Neural cell (in vitro differentiated cells): Measurements from ENCODE around the gene IRS2. TPM values are rescaled to one million over a fixed set of nuclear protein-coding genes. Genes with fewer than 3 reads are reported as not detected.

ENCODE experiments used
- H2AFZ ChIP-seq: fragments of 200-600, 300-800 bp; sonication (generic), shearing (Covaris generic); 2 replicates; pipeline ENCODE4 v1.6.0; 2014; ENCODE audit warnings: low read depth, mild to moderate bottlenecking, antibody characterized with exemption, low read length, moderate library complexity
- H3F3A ChIP-seq: fragments of 200-600 bp; shearing (Covaris generic); 2 replicates; pipeline ENCODE4 v1.6.1; 2016; ENCODE audit warnings: mild to moderate bottlenecking, moderate library complexity, mixed read lengths, antibody characterized with exemption, low read length; ENCODE audit not compliant: insufficient read depth, poor library complexity, severe bottlenecking
- H3K27ac ChIP-seq: fragments of 200-600, 300-800 bp; sonication (generic), shearing (Covaris generic); 2 replicates; pipeline ENCODE4 v1.5.1; 2014; ENCODE audit warnings: mild to moderate bottlenecking, low read length, moderate library complexity
- H3K27me3 ChIP-seq: fragments of 300-800, 200-600 bp; sonication (generic), shearing (Covaris generic); 2 replicates; pipeline ENCODE4 v1.6.0; 2014; ENCODE audit warnings: mild to moderate bottlenecking, low read depth, low read length, moderate library complexity; ENCODE audit not compliant: insufficient read depth
- H3K36me3 ChIP-seq: fragments of 300-800, 200-600 bp; sonication (generic), shearing (Covaris generic); 2 replicates; pipeline ENCODE4 v1.5.1; 2014; ENCODE audit warnings: mild to moderate bottlenecking, antibody characterized with exemption, low read length, moderate library complexity; ENCODE audit not compliant: insufficient read depth
- H3K4me2 ChIP-seq: fragments of 300-800, 200-600 bp; sonication (generic), shearing (Covaris generic); 2 replicates; pipeline ENCODE4 v1.6.0; 2014; ENCODE audit warnings: mild to moderate bottlenecking, low read length
- H3K4me3 ChIP-seq: fragments of 300-800, 200-600 bp; sonication (generic), shearing (Covaris generic); 2 replicates; pipeline ENCODE4 v1.5.1; 2014; ENCODE audit warnings: mild to moderate bottlenecking, low read length, moderate library complexity
- H3K79me2 ChIP-seq: fragments of 200-600 bp; shearing (Covaris generic); replicated peaks from 2 replicates; pipeline ENCODE4 v1.6.0; 2014; ENCODE audit warnings: mild to moderate bottlenecking, low read length, moderate library complexity; ENCODE audit not compliant: insufficient read depth
- H3K9ac ChIP-seq: fragments of 300-800, 200-600 bp; sonication (generic), shearing (Covaris generic); 2 replicates; pipeline ENCODE4 v1.6.1; 2016; ENCODE audit warnings: mild to moderate bottlenecking, low read length, mixed read lengths
- H3K9me2 ChIP-seq: fragments of 200-600 bp; shearing (Covaris generic); 2 replicates; pipeline ENCODE4 v1.6.1; 2016; ENCODE audit warnings: mild to moderate bottlenecking, low read length, mixed read lengths; ENCODE audit not compliant: insufficient read depth
- H3K9me3 ChIP-seq: fragments of 200-600, 300-800 bp; sonication (generic), shearing (Covaris generic); 2 replicates; pipeline ENCODE4 v1.6.1; 2016; ENCODE audit warnings: mild to moderate bottlenecking, mixed run types, low read length, moderate library complexity, mixed read lengths
- H4K20me1 ChIP-seq: fragments of 200-600 bp; shearing (Covaris generic); 2 replicates; pipeline ENCODE4 v1.6.1; 2016; ENCODE audit warnings: mild to moderate bottlenecking, mixed run types; ENCODE audit not compliant: insufficient read depth
- EP300 ChIP-seq: fragments of 450-650 bp; conservative IDR thresholded peaks from 2 replicates; pipeline ENCODE4 v1.6.1; 2014; ENCODE audit warnings: antibody characterized with exemption, mild to moderate bottlenecking, moderate library complexity; ENCODE audit not compliant: poor library complexity, severe bottlenecking
- EZH2 ChIP-seq: fragments of 200-600, 300-800 bp; shearing (Covaris generic), sonication (generic); IDR thresholded peaks from 2 replicates; pipeline ENCODE4 v1.6.1; 2014; ENCODE audit warnings: antibody characterized with exemption, low read length, borderline replicate concordance, mild to moderate bottlenecking; ENCODE audit not compliant: insufficient read depth, poor library complexity, severe bottlenecking
- MXI1 ChIP-seq: fragments of 450-650 bp; conservative IDR thresholded peaks from 2 replicates; pipeline ENCODE4 v1.6.1; 2014; ENCODE audit warnings: antibody characterized with exemption, mild to moderate bottlenecking; ENCODE audit not compliant: poor library complexity, severe bottlenecking
- POLR2AphosphoS5 ChIP-seq: IDR thresholded peaks from 2 replicates; pipeline ENCODE4 v1.6.1; 2012
- RAD21 ChIP-seq: fragments of 450-650 bp; conservative IDR thresholded peaks from 2 replicates; pipeline ENCODE4 v1.6.1; 2014; ENCODE audit warnings: antibody characterized with exemption, mild to moderate bottlenecking, moderate library complexity
- SMC3 ChIP-seq: fragments of 450-650 bp; conservative IDR thresholded peaks from 2 replicates; pipeline ENCODE4 v1.6.1; 2014; ENCODE audit warnings: antibody characterized with exemption, mild to moderate bottlenecking, moderate library complexity; ENCODE audit not compliant: poor library complexity
- TAF1 ChIP-seq: IDR thresholded peaks from 2 replicates; pipeline ENCODE4 v1.6.1; 2012; ENCODE audit warnings: low read depth
- polyA plus RNA-seq: library from polyadenylated mRNA; depleted of rRNA; stranded (reverse); fragments of >200 nt; gene quantifications from 2 replicates; pipeline ENCODE4 v1.2.3, GENCODE V29; 2014
- TF ChIP-seq, protein P1 (sequence below): fragments of 450-650 bp; IDR thresholded peaks from 2 replicates; pipeline ENCODE4 v1.5.1; 2014; ENCODE audit warnings: antibody characterized with exemption, mild to moderate bottlenecking, moderate library complexity; ENCODE audit not compliant: poor library complexity, severe bottlenecking
- TF ChIP-seq, protein P2 (sequence below): IDR thresholded peaks from 2 replicates; pipeline ENCODE4 v1.6.1; 2012; ENCODE audit warnings: borderline replicate concordance

Gene IRS2
- polyA plus RNA-seq, 1 donor from 2014 or later = 7.1 TPM

DNA sequence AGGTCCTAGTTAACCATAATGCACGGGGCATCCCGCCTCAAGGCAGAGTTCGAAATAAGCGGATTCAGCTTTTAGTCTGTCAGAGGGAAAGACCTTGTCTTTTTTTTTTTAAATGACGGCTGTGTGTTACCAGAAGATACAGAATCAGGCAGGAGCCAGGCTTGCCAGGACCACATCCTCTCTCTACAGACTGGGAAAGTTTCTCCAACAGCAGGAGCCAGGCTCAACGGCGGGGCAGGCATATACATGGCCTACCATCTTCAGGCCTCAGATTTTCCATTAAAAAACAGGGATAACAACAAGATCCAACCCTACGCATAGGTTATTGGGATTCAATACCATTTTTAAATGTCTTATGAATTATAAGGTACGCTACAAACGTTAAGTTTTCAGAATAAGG lies 17.8 kb downstream of the IRS2 start:
- TF ChIP-seq EZH2 (no peak), EP300 (no peak), SMC3 (no peak), MXI1 (no peak), POLR2AphosphoS5 (no peak)
- Histone ChIP-seq H3K27ac (no peak overlapping the region), H3K4me2 (no peak overlapping the region), H3K9me2 (no peaks in the 10 kb centered on the region), H3K36me3 (no peaks in the 10 kb centered on the region), H4K20me1 (no peaks in the 10 kb centered on the region), H3K79me2 (peaks cover 17% of the 10 kb centered on the region), H3F3A (no peaks in the 10 kb centered on the region), H2AFZ (no peak overlapping the region), H3K4me3 (no peak overlapping the region), H3K9me3 (no peaks in the 10 kb centered on the region), H3K9ac (no peak overlapping the region), H3K27me3 (no peaks in the 10 kb centered on the region)

DNA sequence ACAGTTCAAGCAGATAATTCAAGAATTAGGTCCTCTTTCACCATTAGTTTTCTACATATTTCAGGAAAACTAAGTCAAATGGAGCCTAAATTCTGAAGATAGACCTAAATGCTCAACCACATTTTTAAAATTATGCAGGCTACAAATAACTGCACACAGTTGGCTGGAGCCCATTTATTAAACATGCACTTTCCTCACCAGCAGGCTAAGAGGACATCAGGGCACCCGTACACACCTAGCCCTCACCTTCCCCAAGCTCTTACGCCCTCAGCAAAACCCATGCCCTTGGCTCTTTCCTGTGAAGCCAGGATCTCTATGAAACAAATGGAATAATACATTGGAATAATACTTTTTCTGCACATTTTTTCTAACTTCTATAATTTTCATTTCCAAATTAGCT lies 18.2 kb downstream of the IRS2 start:
- no peaks in the 10 kb centered on the region for H3K27me3 ChIP-seq
- no peaks in the 10 kb centered on the region for H3K36me3 ChIP-seq
- H3K4me2 ChIP-seq = no peak overlapping the region
- H3K4me3 ChIP-seq = no peak overlapping the region
- no peaks in the 10 kb centered on the region for H3K9me2 ChIP-seq
- no peak overlapping the region for H3K27ac ChIP-seq
- no peaks in the 10 kb centered on the region for H3K9me3 ChIP-seq
- no peaks in the 10 kb centered on the region for H3F3A ChIP-seq
- no peak overlapping the region for H2AFZ ChIP-seq
- TF ChIP-seq RAD21 (no peak), EZH2 (no peak), TAF1 (no peak), EP300 (no peak), SMC3 (no peak), POLR2AphosphoS5 (no peak), MXI1 (no peak)
- TF ChIP-seq, protein P1, sequence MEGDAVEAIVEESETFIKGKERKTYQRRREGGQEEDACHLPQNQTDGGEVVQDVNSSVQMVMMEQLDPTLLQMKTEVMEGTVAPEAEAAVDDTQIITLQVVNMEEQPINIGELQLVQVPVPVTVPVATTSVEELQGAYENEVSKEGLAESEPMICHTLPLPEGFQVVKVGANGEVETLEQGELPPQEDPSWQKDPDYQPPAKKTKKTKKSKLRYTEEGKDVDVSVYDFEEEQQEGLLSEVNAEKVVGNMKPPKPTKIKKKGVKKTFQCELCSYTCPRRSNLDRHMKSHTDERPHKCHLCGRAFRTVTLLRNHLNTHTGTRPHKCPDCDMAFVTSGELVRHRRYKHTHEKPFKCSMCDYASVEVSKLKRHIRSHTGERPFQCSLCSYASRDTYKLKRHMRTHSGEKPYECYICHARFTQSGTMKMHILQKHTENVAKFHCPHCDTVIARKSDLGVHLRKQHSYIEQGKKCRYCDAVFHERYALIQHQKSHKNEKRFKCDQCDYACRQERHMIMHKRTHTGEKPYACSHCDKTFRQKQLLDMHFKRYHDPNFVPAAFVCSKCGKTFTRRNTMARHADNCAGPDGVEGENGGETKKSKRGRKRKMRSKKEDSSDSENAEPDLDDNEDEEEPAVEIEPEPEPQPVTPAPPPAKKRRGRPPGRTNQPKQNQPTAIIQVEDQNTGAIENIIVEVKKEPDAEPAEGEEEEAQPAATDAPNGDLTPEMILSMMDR = no peak
- TF ChIP-seq, protein P2, sequence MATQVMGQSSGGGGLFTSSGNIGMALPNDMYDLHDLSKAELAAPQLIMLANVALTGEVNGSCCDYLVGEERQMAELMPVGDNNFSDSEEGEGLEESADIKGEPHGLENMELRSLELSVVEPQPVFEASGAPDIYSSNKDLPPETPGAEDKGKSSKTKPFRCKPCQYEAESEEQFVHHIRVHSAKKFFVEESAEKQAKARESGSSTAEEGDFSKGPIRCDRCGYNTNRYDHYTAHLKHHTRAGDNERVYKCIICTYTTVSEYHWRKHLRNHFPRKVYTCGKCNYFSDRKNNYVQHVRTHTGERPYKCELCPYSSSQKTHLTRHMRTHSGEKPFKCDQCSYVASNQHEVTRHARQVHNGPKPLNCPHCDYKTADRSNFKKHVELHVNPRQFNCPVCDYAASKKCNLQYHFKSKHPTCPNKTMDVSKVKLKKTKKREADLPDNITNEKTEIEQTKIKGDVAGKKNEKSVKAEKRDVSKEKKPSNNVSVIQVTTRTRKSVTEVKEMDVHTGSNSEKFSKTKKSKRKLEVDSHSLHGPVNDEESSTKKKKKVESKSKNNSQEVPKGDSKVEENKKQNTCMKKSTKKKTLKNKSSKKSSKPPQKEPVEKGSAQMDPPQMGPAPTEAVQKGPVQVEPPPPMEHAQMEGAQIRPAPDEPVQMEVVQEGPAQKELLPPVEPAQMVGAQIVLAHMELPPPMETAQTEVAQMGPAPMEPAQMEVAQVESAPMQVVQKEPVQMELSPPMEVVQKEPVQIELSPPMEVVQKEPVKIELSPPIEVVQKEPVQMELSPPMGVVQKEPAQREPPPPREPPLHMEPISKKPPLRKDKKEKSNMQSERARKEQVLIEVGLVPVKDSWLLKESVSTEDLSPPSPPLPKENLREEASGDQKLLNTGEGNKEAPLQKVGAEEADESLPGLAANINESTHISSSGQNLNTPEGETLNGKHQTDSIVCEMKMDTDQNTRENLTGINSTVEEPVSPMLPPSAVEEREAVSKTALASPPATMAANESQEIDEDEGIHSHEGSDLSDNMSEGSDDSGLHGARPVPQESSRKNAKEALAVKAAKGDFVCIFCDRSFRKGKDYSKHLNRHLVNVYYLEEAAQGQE = no peak
- H3K79me2 ChIP-seq = peaks cover 13% of the 10 kb centered on the region
- H4K20me1 ChIP-seq = no peaks in the 10 kb centered on the region
- H3K9ac ChIP-seq = no peak overlapping the region

DNA sequence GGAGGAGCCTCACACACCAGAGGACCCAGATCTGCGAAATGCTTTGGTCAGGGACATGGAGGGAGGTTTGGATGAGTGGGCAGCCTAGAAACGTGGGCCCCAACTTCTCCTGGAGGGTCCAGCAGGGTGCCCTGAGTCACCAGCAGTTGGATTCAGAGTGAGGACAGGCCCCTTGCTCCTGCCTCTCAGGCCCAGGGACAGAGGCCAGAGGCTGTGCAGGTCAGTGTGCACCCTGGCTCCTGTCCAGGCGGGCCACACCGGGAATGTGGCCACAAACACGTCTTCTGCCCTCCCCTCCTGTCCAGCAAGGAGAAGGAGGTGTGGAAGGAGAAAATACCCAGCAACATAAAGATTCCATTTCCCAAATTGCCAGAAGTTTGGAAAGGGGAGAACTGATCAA lies 19.4 kb downstream of the IRS2 start:
- Histone ChIP-seq H4K20me1 (no peaks in the 10 kb centered on the region), H3K27me3 (no peaks in the 10 kb centered on the region), H2AFZ (no peak overlapping the region), H3K36me3 (no peaks in the 10 kb centered on the region), H3F3A (no peaks in the 10 kb centered on the region), H3K79me2 (peaks cover 11% of the 10 kb centered on the region), H3K9me3 (no peaks in the 10 kb centered on the region), H3K27ac (no peak overlapping the region), H3K4me2 (no peak overlapping the region), H3K9me2 (no peaks in the 10 kb centered on the region), H3K4me3 (no peak overlapping the region), H3K9ac (no peak overlapping the region)
- TF ChIP-seq EP300 = no peak
- TF ChIP-seq, protein P1 = no peak
- no peak for TF ChIP-seq EZH2
- TF ChIP-seq SMC3 = no peak
